ENCODE measurements around the gene GPR137C. TPM values are rescaled to one million over a fixed set of nuclear protein-coding genes. Genes with fewer than 3 reads are reported as not detected.

Gene GPR137C
- total and polyA plus RNA-seq, 2 of the 8 experiments (the other 6 are each of a cell fraction or from before 2014, with no cell fraction given): 2.7 to 4.3 TPM

DNA sequence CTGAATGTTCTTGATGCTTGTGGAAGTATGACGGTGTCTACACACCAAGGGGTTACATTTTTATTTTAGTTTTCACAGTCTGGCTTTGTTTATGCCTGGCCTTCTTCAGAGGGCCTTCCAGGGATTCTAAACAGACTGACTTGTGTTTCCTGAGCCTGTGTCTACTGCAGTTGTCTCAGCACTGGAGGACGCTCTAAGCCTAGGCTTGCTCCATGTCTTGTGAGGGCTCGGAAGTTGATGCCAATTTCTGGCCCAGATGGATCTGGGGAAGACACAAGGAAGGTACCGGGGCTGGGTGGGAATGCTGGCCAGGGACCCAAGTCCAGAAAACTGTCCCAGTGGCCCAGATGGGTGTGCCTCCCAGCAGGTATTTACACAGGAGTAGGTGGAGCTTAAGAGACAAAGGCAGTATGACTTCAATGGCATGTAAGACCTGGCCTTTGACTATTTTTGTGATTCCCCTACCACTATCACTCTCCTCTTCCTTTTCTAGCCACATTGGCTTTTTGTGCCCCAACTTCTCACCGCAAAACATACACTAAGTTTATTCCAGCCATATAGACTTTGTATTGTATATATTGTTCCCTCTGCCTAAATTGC is 56.9 kb downstream of the GPR137C start:
- Histone ChIP-seq H3K27ac (ENCODE audit: low read depth, low read length) (no peak overlapping the region), H3K56ac (replicated peaks; ENCODE audit: insufficient read length, low read depth, low read length) (no peak overlapping the region), H3K4ac (replicated peaks; ENCODE audit: insufficient read length, low read depth, low read length) (no peak overlapping the region), H3K23me2 (ENCODE audit: low read depth, low read length) (no peaks in the 10 kb centered on the region), H3K23ac (ENCODE audit: insufficient read length) (no peak overlapping the region), H3K27me3 (replicated peaks in 1 of 4; ENCODE audit: control insufficient read depth in 3 of 4, extremely low read depth in 1 of 4, insufficient read depth in 3 of 4, low read length in 3 of 4) (no peaks in the 10 kb centered on the region), H2BK20ac (ENCODE audit: low read length) (no peak overlapping the region), H2BK5ac (ENCODE audit: low read depth, low read length) (no peak overlapping the region), H3K4me3 (ENCODE audit: extremely low read depth in 1 of 4, insufficient read depth in 2 of 4, low read depth in 3 of 4, low read length in 4 of 4) (no peak overlapping the region), H3K9ac (replicated peaks in 1 of 4; ENCODE audit: extremely low read depth in 1 of 4, low read depth in 3 of 4, low read length in 3 of 4) (no peak overlapping the region), H3K4me1 (replicated peaks in 1 of 4; ENCODE audit: control insufficient read depth in 3 of 4, insufficient read depth in 4 of 4, low read length in 3 of 4) (peaks cover 0 to 4% (median 0%) of the 10 kb centered on the region in 4 experiments; a peak in 1 of 7 replicates), H2BK12ac (ENCODE audit: low read depth, low read length) (no peak overlapping the region), H3K9me3 (ENCODE audit: insufficient read depth in 2 of 2, low read depth in 1 of 2, low read length in 1 of 2) (no peaks in the 10 kb centered on the region), H2AK5ac (ENCODE audit: low read depth, low read length) (no peak overlapping the region), H3K79me1 (ENCODE audit: low read depth, low read length) (no peaks in the 10 kb centered on the region), H4K8ac (ENCODE audit: extremely low read depth, insufficient read depth, low read length) (peak overlapping the region; percentile 41; the same call in 1 of the 2 replicates), H2AFZ (ENCODE audit: low read length) (no peak overlapping the region), H4K20me1 (replicated peaks in 1 of 2; ENCODE audit: control insufficient read depth in 1 of 2, insufficient read depth in 2 of 2, low read length in 2 of 2) (no peaks in the 10 kb centered on the region), H2BK120ac (replicated peaks; ENCODE audit: low read depth, low read length) (no peak overlapping the region), H3K79me2 (ENCODE audit: control insufficient read depth in 1 of 2, insufficient read depth in 2 of 2, low read length in 2 of 2) (no peaks in the 10 kb centered on the region), H3K14ac (ENCODE audit: insufficient read length) (no peak overlapping the region), H4K91ac (replicated peaks; ENCODE audit: insufficient read length, low read length) (no peak overlapping the region), H3K4me2 (ENCODE audit: insufficient read depth in 1 of 2, low read depth in 2 of 2, low read length in 2 of 2) (no peak overlapping the region), H2BK15ac (ENCODE audit: low read length) (no peak overlapping the region), H3K18ac (ENCODE audit: extremely low read depth, low read length) (no peak overlapping the region), H4K5ac (ENCODE audit: insufficient read length, low read depth, low read length) (no peak overlapping the region), H3K36me3 (ENCODE audit: control insufficient read depth in 2 of 4, insufficient read depth in 4 of 4, low read length in 3 of 4) (no peaks in the 10 kb centered on the region)
- 88% methylated on average over 5 of the region's 5 CpGs; no CpG with 5 or more reads in 1 of the 2 experiments for WGBS, 2 experiments (ENCODE audit: extremely low coverage in 1 of 2, insufficient coverage in 1 of 2, insufficient read length in 1 of 2, insufficient replicate concordance in 2 of 2, low coverage in 1 of 2, low lambda C conversion rate in 2 of 2, missing lambda C conversion rate in 1 of 2)
- TF ChIP-seq, protein P1, sequence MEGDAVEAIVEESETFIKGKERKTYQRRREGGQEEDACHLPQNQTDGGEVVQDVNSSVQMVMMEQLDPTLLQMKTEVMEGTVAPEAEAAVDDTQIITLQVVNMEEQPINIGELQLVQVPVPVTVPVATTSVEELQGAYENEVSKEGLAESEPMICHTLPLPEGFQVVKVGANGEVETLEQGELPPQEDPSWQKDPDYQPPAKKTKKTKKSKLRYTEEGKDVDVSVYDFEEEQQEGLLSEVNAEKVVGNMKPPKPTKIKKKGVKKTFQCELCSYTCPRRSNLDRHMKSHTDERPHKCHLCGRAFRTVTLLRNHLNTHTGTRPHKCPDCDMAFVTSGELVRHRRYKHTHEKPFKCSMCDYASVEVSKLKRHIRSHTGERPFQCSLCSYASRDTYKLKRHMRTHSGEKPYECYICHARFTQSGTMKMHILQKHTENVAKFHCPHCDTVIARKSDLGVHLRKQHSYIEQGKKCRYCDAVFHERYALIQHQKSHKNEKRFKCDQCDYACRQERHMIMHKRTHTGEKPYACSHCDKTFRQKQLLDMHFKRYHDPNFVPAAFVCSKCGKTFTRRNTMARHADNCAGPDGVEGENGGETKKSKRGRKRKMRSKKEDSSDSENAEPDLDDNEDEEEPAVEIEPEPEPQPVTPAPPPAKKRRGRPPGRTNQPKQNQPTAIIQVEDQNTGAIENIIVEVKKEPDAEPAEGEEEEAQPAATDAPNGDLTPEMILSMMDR (IDR thresholded peaks at IDR 0.05; ENCODE audit: control extremely low read depth in 1 of 3, insufficient read depth in 1 of 3, low read depth in 1 of 3, low read length in 3 of 3): peak in 2 of 3 experiments; percentile 9 to 28; a peak in 1 of 4 replicates
- TF ChIP-seq ZNF274 (IDR thresholded peaks at IDR 0.05; ENCODE audit: borderline replicate concordance, extremely low read depth, low read length): no peak
- TF ChIP-seq SP2 (IDR thresholded peaks at IDR 0.05; ENCODE audit: low read length): no peak
- TF ChIP-seq RAD21 (IDR thresholded peaks at IDR 0.05 in 1 of 2, conservative IDR thresholded peaks at IDR 0.05 in 1 of 2; ENCODE audit: low read depth in 2 of 2, low read length in 2 of 2): peak; percentile 54 to 67
- TF ChIP-seq FOSL1 (IDR thresholded peaks at IDR 0.05; ENCODE audit: insufficient read depth, low read depth, low read length): no peak
- TF ChIP-seq NRF1 (IDR thresholded peaks at IDR 0.05; ENCODE audit: low read depth, low read length): no peak
- ChIA-PET POLR2A (ENCODE audit: partially characterized antibody) (no interaction called here), CTCF (ENCODE audit: partially characterized antibody) (interaction anchor here (1.1 to 1.6 kb wide), 2 partner anchors 35 to 60 kb away, joined by 3 read pairs; no protein-coding TSS in a partner anchor)
- FAIRE-seq (no peak), DNase-seq (ENCODE audit: low read depth in 1 of 2, low spot score in 2 of 2) (no peak)
